Measurements from ENCODE around the gene ZFHX2. TPM values are rescaled to one million over a fixed set of nuclear protein-coding genes. Genes with fewer than 3 reads are reported as not detected.

The ZFHX2 gene
- total and polyA plus RNA-seq, 2 of the 13 experiments (the other 11 are each of a cell fraction or from before 2014, with no cell fraction given), result 0.17 to 0.44 TPM

DNA sequence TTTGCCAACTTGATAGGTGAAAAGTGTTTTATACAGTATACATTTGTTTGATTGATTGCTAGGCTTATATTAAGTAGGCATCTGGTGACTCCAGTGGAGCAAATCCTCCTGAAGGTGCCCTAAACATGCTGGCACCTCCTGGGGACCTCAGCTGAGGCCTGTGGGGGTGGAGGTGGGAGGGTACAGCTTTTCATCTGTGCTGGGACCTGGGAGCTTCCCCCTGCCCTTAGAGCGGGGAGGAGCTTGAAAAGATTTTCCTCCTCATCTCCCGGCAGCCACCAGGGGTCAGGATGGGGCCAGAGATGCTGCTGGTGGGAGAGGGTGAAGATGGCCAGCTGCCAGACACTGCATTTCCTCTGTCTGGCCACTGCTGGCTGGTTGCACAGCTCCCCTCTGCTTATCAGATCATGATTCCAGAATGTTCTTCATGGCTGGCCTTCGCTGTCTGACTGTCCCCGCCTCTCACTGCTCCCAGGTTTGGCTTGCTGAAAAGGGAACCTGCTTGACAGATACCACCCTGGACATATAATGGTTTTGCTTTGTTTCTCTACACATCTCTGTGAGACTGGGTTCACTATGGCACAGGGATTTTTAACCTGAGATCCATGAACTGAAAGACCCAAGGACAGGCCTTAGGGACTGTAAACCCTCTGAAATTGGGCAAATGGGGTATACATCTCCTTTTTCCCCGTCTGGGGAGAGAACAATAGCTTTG, 37.5 kb upstream of the ZFHX2 start (continued):
- TF ChIP-seq ZNF547 (CRISPR knock-in tag; IDR thresholded peaks at IDR 0.05) (peak; percentile 89), ESRRA (CRISPR knock-in tag; IDR thresholded peaks at IDR 0.05; ENCODE audit: low read depth) (peak; percentile 95), ZNF350 (CRISPR knock-in tag; IDR thresholded peaks at IDR 0.05; ENCODE audit: borderline replicate concordance, low read depth) (peak; percentile 99), ZNF256 (CRISPR knock-in tag; conservative IDR thresholded peaks at IDR 0.05) (peak; percentile 95), ZNF543 (CRISPR knock-in tag; IDR thresholded peaks at IDR 0.05) (peak; percentile 97; the same call in 1 of the 2 replicates), HOXA7 (CRISPR knock-in tag; IDR thresholded peaks at IDR 0.05) (no peak), JUN (CRISPR knock-in tag; IDR thresholded peaks at IDR 0.05) (peak; percentile 92), ERF (CRISPR knock-in tag; IDR thresholded peaks at IDR 0.05) (peak; percentile 99), ZNF792 (CRISPR knock-in tag; IDR thresholded peaks at IDR 0.05) (peak; percentile 99), ZNF343 (CRISPR knock-in tag; IDR thresholded peaks at IDR 0.05) (peak; percentile 95), ZSCAN29 (CRISPR knock-in tag; conservative IDR thresholded peaks at IDR 0.05) (peak; percentile 95), ZNF567 (CRISPR knock-in tag; IDR thresholded peaks at IDR 0.05; ENCODE audit: borderline replicate concordance) (peak; percentile 90; the same call in 1 of the 2 replicates), EP300 (IDR thresholded peaks at IDR 0.05; ENCODE audit: low read depth in 2 of 2, low read length in 2 of 2) (peak; percentile 87 to 90), EP300 (CRISPR knock-in tag; IDR thresholded peaks at IDR 0.05; ENCODE audit: borderline replicate concordance) (peak; percentile 69; the same call in 1 of the 2 replicates), ZNF660 (CRISPR knock-in tag; IDR thresholded peaks at IDR 0.05; ENCODE audit: borderline replicate concordance, low read depth) (no peak; the same call in 1 of the 2 replicates), SYNCRIP (IDR thresholded peaks at IDR 0.05; ENCODE audit: insufficient read depth, low read depth, low read length) (no peak), ZSCAN31 (CRISPR knock-in tag; IDR thresholded peaks at IDR 0.05; ENCODE audit: low read depth) (peak; percentile 91), SMYD3 (CRISPR knock-in tag; IDR thresholded peaks at IDR 0.05) (peak; percentile 99), GZF1 (CRISPR knock-in tag; IDR thresholded peaks at IDR 0.05) (peak; percentile 63; the same call in 1 of the 2 replicates), ZNF337 (CRISPR knock-in tag; IDR thresholded peaks at IDR 0.05; ENCODE audit: borderline replicate concordance, low read depth) (no peak)
- TF ChIP-seq, protein P1, sequence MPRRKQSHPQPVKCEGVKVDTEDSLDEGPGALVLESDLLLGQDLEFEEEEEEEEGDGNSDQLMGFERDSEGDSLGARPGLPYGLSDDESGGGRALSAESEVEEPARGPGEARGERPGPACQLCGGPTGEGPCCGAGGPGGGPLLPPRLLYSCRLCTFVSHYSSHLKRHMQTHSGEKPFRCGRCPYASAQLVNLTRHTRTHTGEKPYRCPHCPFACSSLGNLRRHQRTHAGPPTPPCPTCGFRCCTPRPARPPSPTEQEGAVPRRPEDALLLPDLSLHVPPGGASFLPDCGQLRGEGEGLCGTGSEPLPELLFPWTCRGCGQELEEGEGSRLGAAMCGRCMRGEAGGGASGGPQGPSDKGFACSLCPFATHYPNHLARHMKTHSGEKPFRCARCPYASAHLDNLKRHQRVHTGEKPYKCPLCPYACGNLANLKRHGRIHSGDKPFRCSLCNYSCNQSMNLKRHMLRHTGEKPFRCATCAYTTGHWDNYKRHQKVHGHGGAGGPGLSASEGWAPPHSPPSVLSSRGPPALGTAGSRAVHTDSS (CRISPR knock-in tag; conservative IDR thresholded peaks at IDR 0.05), result no peak
- TF ChIP-seq, protein P2, sequence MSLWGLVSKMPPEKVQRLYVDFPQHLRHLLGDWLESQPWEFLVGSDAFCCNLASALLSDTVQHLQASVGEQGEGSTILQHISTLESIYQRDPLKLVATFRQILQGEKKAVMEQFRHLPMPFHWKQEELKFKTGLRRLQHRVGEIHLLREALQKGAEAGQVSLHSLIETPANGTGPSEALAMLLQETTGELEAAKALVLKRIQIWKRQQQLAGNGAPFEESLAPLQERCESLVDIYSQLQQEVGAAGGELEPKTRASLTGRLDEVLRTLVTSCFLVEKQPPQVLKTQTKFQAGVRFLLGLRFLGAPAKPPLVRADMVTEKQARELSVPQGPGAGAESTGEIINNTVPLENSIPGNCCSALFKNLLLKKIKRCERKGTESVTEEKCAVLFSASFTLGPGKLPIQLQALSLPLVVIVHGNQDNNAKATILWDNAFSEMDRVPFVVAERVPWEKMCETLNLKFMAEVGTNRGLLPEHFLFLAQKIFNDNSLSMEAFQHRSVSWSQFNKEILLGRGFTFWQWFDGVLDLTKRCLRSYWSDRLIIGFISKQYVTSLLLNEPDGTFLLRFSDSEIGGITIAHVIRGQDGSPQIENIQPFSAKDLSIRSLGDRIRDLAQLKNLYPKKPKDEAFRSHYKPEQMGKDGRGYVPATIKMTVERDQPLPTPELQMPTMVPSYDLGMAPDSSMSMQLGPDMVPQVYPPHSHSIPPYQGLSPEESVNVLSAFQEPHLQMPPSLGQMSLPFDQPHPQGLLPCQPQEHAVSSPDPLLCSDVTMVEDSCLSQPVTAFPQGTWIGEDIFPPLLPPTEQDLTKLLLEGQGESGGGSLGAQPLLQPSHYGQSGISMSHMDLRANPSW (CRISPR knock-in tag; IDR thresholded peaks at IDR 0.05; ENCODE audit: borderline replicate concordance), result peak; percentile 64; the same call in 1 of the 2 replicates
- TF ChIP-seq, protein P3, sequence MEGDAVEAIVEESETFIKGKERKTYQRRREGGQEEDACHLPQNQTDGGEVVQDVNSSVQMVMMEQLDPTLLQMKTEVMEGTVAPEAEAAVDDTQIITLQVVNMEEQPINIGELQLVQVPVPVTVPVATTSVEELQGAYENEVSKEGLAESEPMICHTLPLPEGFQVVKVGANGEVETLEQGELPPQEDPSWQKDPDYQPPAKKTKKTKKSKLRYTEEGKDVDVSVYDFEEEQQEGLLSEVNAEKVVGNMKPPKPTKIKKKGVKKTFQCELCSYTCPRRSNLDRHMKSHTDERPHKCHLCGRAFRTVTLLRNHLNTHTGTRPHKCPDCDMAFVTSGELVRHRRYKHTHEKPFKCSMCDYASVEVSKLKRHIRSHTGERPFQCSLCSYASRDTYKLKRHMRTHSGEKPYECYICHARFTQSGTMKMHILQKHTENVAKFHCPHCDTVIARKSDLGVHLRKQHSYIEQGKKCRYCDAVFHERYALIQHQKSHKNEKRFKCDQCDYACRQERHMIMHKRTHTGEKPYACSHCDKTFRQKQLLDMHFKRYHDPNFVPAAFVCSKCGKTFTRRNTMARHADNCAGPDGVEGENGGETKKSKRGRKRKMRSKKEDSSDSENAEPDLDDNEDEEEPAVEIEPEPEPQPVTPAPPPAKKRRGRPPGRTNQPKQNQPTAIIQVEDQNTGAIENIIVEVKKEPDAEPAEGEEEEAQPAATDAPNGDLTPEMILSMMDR (CRISPR knock-in tag; IDR thresholded peaks at IDR 0.05), result peak; percentile 100

All from HepG2 (cell line).